ENCODE measurements around the gene LYPD6B. TPM values are rescaled to one million over a fixed set of nuclear protein-coding genes. Genes with fewer than 3 reads are reported as not detected.
A peak's percentile ranks its signal among the peaks of the same experiment; 100 is the strongest.

The LYPD6B gene
- total RNA-seq, 1 donor, result 2.5 TPM

DNA sequence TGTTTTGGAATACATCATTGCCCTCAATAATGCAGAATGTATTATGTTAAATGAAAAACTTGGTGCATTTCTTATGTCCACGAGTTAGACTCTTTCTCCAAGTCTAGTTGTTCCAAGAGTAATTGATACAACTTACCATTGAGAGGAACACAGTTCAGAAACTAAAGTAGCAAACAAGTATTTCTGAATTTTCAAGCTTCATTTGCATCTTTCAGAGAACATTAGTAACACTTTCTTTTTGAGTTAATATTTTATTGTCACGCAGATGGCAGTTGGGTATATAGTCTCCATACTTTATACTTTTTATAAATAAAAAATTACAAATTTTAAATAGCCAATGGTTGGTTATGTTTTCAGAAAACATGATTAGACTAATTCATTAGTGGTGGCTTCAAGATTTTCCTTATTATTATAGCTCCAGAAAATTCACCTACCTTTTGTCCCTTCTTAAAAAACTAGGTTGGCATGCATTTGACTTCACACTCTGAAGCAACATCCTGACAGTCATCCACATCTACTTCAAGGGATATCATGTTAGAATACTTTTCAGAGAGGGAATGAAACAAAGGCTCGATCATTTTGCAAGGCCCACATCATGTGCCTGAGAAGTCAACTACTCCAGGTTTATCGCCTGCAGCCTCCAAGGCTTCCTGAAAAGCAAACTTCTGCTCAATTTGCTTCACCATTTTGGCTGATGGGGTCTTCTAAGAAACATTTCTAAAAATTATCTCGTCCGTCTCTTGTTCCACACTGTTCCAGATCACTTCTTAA, 29.9 kb downstream of the LYPD6B start:
- Histone ChIP-seq H4K20me1 (ENCODE audit: insufficient read depth, low read length) (no peaks in the 10 kb centered on the region), H3K9me3 (ENCODE audit: low read depth, low read length) (no peaks in the 10 kb centered on the region), H3K4me1 (ENCODE audit: insufficient read depth, low read length) (peaks cover 27% of the 10 kb centered on the region), H3K79me2 (ENCODE audit: insufficient read depth, low read length) (no peaks in the 10 kb centered on the region), H3K4me3 (ENCODE audit: insufficient read depth, low read length) (no peak overlapping the region), H3K4me2 (ENCODE audit: insufficient read depth, low read length) (no peak overlapping the region), H3K27me3 (ENCODE audit: insufficient read depth, low read length) (no peaks in the 10 kb centered on the region), H3K27ac (ENCODE audit: low read depth, low read length) (peak overlapping the region; percentile 71), H2AFZ (ENCODE audit: low read length) (no peak overlapping the region), H3K36me3 (ENCODE audit: insufficient read depth, low read length) (no peaks in the 10 kb centered on the region)
- TF ChIP-seq, protein P1, sequence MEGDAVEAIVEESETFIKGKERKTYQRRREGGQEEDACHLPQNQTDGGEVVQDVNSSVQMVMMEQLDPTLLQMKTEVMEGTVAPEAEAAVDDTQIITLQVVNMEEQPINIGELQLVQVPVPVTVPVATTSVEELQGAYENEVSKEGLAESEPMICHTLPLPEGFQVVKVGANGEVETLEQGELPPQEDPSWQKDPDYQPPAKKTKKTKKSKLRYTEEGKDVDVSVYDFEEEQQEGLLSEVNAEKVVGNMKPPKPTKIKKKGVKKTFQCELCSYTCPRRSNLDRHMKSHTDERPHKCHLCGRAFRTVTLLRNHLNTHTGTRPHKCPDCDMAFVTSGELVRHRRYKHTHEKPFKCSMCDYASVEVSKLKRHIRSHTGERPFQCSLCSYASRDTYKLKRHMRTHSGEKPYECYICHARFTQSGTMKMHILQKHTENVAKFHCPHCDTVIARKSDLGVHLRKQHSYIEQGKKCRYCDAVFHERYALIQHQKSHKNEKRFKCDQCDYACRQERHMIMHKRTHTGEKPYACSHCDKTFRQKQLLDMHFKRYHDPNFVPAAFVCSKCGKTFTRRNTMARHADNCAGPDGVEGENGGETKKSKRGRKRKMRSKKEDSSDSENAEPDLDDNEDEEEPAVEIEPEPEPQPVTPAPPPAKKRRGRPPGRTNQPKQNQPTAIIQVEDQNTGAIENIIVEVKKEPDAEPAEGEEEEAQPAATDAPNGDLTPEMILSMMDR (IDR thresholded peaks at IDR 0.05; ENCODE audit: extremely low read depth, low read depth, low read length), result no peak
- no peak for DNase-seq (ENCODE audit: insufficient read length, low spot score, missing footprints)

DNA sequence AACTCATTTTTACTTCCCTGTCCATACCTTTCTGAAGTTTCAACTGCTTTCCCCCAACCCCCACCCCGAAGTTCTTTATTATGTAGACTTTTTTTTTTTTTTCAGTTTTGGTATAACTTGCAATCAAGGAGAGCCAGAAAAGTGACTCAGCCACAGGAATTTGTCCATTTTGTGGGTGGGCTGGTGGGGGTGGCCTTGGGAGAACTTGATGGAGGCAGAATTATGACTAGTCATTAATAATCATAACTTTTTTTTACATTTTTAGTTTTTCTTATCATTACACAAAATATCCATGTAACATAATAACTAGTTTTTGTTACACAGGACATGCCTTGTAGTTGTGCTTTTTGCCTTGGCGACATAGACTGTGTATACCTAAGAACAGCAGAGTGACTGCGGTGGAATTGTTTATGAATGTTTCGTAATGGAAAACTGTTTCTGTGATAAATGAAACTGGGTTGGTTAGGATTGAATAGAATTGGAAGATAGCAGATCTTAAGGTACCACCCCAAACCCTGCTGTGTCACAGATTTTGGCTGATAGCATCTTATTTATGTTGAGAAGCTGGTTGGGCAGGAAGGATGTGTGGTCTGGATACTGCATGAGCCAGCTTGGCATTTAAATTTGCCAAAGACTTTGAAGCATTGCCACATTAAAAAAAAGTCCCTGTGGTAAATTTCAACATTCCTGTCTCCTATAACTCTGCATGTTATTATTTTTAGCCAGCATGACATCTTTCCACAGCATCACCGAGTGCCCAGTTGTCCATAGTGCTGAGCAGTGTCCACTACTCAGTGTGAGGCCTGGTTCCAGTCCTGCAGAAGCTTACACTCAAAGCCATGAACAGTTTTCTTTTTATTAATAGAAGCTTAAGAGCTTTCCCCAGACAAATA, 30.7 kb downstream of the LYPD6B start:
- Histone ChIP-seq H3K4me1 (ENCODE audit: insufficient read depth, low read length) (peaks cover 26% of the 10 kb centered on the region), H3K9me3 (ENCODE audit: low read depth, low read length) (no peaks in the 10 kb centered on the region), H3K4me2 (ENCODE audit: insufficient read depth, low read length) (peak overlapping the region; percentile 18), H4K20me1 (ENCODE audit: insufficient read depth, low read length) (no peaks in the 10 kb centered on the region), H3K27ac (ENCODE audit: low read depth, low read length) (peak overlapping the region; percentile 71), H3K79me2 (ENCODE audit: insufficient read depth, low read length) (no peaks in the 10 kb centered on the region), H3K4me3 (ENCODE audit: insufficient read depth, low read length) (no peak overlapping the region), H2AFZ (ENCODE audit: low read length) (no peak overlapping the region), H3K27me3 (ENCODE audit: insufficient read depth, low read length) (no peaks in the 10 kb centered on the region), H3K36me3 (ENCODE audit: insufficient read depth, low read length) (no peaks in the 10 kb centered on the region)
- peak; percentile 79 for DNase-seq (ENCODE audit: insufficient read length, low spot score, missing footprints)
- TF ChIP-seq, protein P1 (IDR thresholded peaks at IDR 0.05; ENCODE audit: extremely low read depth, low read depth, low read length), result no peak

DNA sequence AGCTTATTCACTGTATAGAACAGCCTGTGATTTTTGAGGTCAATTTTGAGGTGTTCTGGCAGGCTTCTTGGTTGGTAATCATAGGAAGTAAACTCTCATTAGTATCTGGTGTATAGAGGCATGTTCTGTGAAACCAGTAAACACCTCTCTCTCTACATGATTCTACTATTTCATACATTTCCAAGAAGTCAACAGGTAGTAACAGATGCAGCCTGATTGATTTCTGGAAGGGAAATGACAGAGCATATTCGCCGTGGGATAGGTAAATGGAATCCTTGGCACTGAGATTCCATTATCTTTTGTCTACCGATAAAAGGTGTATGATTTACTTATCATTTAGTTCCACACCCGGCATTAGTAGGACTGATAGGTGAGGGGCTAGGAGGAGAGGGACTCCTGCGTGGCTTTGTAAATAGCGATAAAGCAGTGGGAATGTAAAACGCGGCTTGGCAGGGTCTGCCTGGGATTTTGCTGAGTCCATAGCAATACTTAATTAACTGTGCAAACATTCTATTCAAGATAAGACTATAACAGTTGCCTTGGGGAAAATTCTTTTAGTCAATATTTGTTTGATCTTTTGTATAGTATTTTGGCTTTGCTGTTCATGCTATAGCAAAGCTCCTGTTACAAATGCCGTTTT, 32.3 kb downstream of the LYPD6B start:
- H3K27ac ChIP-seq (ENCODE audit: low read depth, low read length), result peak overlapping the region; percentile 71
- TF ChIP-seq, protein P1 (IDR thresholded peaks at IDR 0.05; ENCODE audit: extremely low read depth, low read depth, low read length), result no peak
- no peaks in the 10 kb centered on the region for H3K36me3 ChIP-seq (ENCODE audit: insufficient read depth, low read length)
- no peak overlapping the region for H3K4me2 ChIP-seq (ENCODE audit: insufficient read depth, low read length)
- H4K20me1 ChIP-seq (ENCODE audit: insufficient read depth, low read length), result no peaks in the 10 kb centered on the region
- H3K4me1 ChIP-seq (ENCODE audit: insufficient read depth, low read length), result peaks cover 15% of the 10 kb centered on the region
- no peaks in the 10 kb centered on the region for H3K27me3 ChIP-seq (ENCODE audit: insufficient read depth, low read length)
- no peak for DNase-seq (ENCODE audit: insufficient read length, low spot score, missing footprints)
- H2AFZ ChIP-seq (ENCODE audit: low read length), result no peak overlapping the region
- no peaks in the 10 kb centered on the region for H3K9me3 ChIP-seq (ENCODE audit: low read depth, low read length)
- H3K4me3 ChIP-seq (ENCODE audit: insufficient read depth, low read length), result no peak overlapping the region
- H3K79me2 ChIP-seq (ENCODE audit: insufficient read depth, low read length), result no peaks in the 10 kb centered on the region

Data from osteoblast (primary cell).